ENCODE measurements around the gene EML3.

DNA sequence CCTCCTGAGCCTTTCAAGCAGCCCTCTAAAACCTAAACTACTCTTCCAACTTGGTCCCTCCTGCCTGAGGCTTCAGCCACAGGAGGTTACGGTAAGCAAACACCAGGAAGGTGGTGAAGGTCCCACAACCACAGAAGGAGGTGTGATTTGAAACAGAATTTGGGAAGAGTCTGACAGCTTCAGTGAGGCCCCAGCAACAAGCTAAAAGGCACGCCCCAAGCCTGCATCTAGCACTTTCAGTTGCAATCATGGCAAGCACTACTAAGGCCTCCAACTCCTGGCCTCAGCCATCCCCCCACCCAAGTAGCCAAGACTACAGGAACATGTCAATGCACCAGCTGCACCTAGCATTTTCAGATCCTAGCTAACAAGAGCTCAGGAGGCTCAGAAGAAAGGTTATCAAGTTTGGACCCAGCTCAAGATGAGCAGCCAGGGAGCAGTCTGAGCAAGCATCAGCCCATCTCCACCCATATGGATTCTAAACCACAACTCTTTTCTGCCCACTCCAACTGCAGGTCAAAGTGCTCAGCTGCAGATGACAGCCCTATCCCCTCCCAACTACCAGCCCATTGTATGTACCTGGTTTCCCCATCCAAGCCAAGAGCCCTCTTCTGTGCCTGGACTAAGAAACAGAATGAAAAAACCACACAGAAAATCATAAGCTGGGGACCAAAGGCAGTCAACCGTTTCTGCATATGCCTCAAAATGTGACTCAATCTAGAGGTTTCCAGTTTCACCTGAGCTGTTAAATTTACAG, 55.5 kb downstream of the EML3 start:
- TF ChIP-seq EZH2 (IDR thresholded peaks at IDR 0.05) (no peak), POLR2AphosphoS5 (IDR thresholded peaks at IDR 0.05; ENCODE audit: borderline replicate concordance, low read depth, low read length) (no peak; the same call in 1 of the 2 replicates)
